ENCODE measurements around the gene CACHD1.
"Not testable (repeated sequence)": the region's sequence is repeated elsewhere in the genome, so short reads cannot be mapped to it uniquely, and the experiment has no call there.

The CACHD1 gene

DNA sequence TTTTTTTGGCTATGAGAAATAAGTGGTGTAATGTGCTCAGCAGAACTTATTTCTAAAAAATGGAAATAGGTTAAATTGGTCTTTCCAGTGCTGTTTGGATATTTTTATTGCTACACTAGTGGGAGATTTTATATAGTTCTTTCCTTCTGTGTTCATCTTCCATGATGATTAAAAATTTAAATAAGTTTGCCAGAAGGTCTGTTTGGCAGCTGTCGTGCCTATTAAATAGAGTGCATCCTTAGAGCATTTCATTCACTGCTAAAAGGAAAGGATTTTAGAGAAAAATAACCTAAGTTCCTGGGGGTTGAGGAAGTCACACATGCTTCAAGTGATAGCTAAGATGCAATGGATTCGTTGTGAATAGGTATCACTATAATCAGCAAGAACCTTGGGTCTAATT lies 245.3 kb downstream of the CACHD1 start:
- DNase-seq, result no peak

GRCh38 chr1:64721135-64721534 lies 251.2 kb downstream of the CACHD1 start:
- no peak for DNase-seq

- no peak for DNase-seq
These were observed 251.7 kb downstream of the CACHD1 start for GRCh38 chr1:64721576-64722145.

GRCh38 chr1:64727861-64728260 lies 257.9 kb downstream of the CACHD1 start:
- DNase-seq, result no peak

- DNase-seq, result no peak
These were observed 263.8 kb downstream of the CACHD1 start for GRCh38 chr1:64733581-64734286.

- no peak for DNase-seq
These were observed 264.3 kb downstream of the CACHD1 start for GRCh38 chr1:64734287-64734652.

DNA sequence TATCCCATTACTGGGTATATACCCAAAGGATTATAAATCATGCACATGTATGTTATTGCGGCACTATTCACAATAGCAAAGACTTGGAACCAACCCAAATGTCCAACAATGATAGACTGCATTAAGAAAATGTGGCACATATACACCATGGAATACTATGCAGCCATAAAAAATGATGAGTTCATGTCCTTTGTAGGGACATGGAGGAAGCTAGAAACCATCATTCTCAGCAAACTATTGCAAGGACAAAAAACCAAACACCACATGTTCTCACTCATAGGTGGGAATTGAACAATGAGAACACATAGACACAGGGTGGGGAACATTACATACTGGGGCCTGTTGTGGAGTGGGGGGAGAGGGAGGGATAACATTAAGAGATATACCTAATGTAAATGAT lies 270.8 kb downstream of the CACHD1 start:
- not testable (repeated sequence) for DNase-seq

All from CD4-positive, alpha-beta T cell treated with Interleukin-12 subunit alpha and Interleukin-12 subunit beta, for 1 hour (primary cell).